HL-60 (cell line): ENCODE measurements around the gene RFX7.

Experiments used
- POLR2AphosphoS5 ChIP-seq: IDR thresholded peaks from 2 replicates; pipeline ENCODE4 v1.6.1; 2012; ENCODE audit warnings: low read depth
- SPI1 ChIP-seq: IDR thresholded peaks from 2 replicates; pipeline ENCODE4 v1.6.1; 2012; ENCODE audit warnings: low read depth, mild to moderate bottlenecking, borderline replicate concordance
- TF ChIP-seq, protein P1 (sequence below): IDR thresholded peaks from one replicate; pipeline ENCODE4 v1.5.1; 2011; ENCODE audit warnings: low read length, control low read depth, inconsistent platforms; ENCODE audit not compliant: insufficient read depth
- TF ChIP-seq, protein P2 (sequence below): IDR thresholded peaks from 2 replicates; pipeline ENCODE4 v1.6.1; 2012; ENCODE audit warnings: low read depth; ENCODE audit not compliant: insufficient replicate concordance

DNA sequence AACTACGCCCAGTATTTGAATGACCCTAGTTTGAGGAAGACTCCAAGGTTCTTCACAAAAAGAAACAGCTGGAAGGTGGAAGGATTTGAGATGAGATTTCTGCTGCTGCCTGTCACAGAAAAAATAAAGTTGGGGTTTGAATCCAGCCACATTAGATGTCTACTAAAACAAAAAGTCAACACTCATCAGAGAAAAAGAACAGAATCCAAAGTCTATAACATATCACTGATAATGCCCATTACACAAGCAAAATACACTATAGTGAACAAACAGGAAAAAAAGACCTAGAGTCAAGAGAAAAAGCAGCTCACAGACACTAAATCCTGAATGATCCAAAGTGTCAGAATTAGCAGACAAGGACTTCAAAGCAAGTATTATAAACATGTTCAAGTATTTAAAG lies 56.0 kb downstream of the RFX7 start:
- TF ChIP-seq, protein P1, sequence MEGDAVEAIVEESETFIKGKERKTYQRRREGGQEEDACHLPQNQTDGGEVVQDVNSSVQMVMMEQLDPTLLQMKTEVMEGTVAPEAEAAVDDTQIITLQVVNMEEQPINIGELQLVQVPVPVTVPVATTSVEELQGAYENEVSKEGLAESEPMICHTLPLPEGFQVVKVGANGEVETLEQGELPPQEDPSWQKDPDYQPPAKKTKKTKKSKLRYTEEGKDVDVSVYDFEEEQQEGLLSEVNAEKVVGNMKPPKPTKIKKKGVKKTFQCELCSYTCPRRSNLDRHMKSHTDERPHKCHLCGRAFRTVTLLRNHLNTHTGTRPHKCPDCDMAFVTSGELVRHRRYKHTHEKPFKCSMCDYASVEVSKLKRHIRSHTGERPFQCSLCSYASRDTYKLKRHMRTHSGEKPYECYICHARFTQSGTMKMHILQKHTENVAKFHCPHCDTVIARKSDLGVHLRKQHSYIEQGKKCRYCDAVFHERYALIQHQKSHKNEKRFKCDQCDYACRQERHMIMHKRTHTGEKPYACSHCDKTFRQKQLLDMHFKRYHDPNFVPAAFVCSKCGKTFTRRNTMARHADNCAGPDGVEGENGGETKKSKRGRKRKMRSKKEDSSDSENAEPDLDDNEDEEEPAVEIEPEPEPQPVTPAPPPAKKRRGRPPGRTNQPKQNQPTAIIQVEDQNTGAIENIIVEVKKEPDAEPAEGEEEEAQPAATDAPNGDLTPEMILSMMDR = no peak
- TF ChIP-seq, protein P2, sequence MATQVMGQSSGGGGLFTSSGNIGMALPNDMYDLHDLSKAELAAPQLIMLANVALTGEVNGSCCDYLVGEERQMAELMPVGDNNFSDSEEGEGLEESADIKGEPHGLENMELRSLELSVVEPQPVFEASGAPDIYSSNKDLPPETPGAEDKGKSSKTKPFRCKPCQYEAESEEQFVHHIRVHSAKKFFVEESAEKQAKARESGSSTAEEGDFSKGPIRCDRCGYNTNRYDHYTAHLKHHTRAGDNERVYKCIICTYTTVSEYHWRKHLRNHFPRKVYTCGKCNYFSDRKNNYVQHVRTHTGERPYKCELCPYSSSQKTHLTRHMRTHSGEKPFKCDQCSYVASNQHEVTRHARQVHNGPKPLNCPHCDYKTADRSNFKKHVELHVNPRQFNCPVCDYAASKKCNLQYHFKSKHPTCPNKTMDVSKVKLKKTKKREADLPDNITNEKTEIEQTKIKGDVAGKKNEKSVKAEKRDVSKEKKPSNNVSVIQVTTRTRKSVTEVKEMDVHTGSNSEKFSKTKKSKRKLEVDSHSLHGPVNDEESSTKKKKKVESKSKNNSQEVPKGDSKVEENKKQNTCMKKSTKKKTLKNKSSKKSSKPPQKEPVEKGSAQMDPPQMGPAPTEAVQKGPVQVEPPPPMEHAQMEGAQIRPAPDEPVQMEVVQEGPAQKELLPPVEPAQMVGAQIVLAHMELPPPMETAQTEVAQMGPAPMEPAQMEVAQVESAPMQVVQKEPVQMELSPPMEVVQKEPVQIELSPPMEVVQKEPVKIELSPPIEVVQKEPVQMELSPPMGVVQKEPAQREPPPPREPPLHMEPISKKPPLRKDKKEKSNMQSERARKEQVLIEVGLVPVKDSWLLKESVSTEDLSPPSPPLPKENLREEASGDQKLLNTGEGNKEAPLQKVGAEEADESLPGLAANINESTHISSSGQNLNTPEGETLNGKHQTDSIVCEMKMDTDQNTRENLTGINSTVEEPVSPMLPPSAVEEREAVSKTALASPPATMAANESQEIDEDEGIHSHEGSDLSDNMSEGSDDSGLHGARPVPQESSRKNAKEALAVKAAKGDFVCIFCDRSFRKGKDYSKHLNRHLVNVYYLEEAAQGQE = no peak
- no peak for TF ChIP-seq POLR2AphosphoS5
- TF ChIP-seq SPI1 = no peak
